Mesenchymal stem cell (in vitro differentiated cells and primary cell): ENCODE results near the gene SLC12A2.
A peak's percentile ranks its signal among the peaks of the same experiment; 100 is the strongest.

Experiments used
- DNase-seq: peaks from one replicate; pipeline ENCODE4 v3.0.0-alpha.2; 2013
- H2AFZ ChIP-seq: one replicate; pipeline ENCODE4 v1.6.1; 2013; ENCODE audit warnings: low read depth, mild to moderate bottlenecking, control low read depth, inconsistent platforms, low read length, moderate library complexity
- H2AK5ac ChIP-seq: 2 replicates; pipeline ENCODE4 v1.6.1; 2013; ENCODE audit warnings: low read length, moderate library complexity, mild to moderate bottlenecking, inconsistent platforms; ENCODE audit not compliant: severe bottlenecking
- H2BK120ac ChIP-seq: one replicate; pipeline ENCODE4 v1.6.1; 2013; ENCODE audit warnings: low read depth, mild to moderate bottlenecking, inconsistent platforms, low read length, moderate library complexity
- H2BK12ac ChIP-seq, 2 experiments: one replicate each; pipeline ENCODE4 v1.6.1; 2013; ENCODE audit warnings: inconsistent platforms in 2 of 2, low read length in 2 of 2, mild to moderate bottlenecking in 2 of 2, moderate library complexity in 2 of 2, control low read depth in 1 of 2
- H2BK15ac ChIP-seq: one replicate; pipeline ENCODE4 v1.6.1; 2013; ENCODE audit warnings: mild to moderate bottlenecking, low read depth, inconsistent platforms; ENCODE audit not compliant: poor library complexity, severe bottlenecking
- H2BK5ac ChIP-seq: 2 replicates; pipeline ENCODE4 v1.6.1; 2013; ENCODE audit warnings: low read depth, mild to moderate bottlenecking, low read length, control low read depth, inconsistent platforms; ENCODE audit not compliant: poor library complexity, severe bottlenecking
- H3K14ac ChIP-seq, 2 experiments: one replicate each; pipeline ENCODE4 v1.6.1; 2013; ENCODE audit warnings: inconsistent platforms in 2 of 2, low read length in 2 of 2, control low read depth in 1 of 2, mild to moderate bottlenecking in 1 of 2, moderate library complexity in 1 of 2
- H3K18ac ChIP-seq, 2 experiments: one replicate each; pipeline ENCODE4 v1.6.1; 2013; ENCODE audit warnings: inconsistent platforms in 2 of 2, low read length in 2 of 2, control low read depth in 1 of 2, low read depth in 1 of 2, mild to moderate bottlenecking in 1 of 2
- H3K23ac ChIP-seq, 2 experiments: one replicate each; pipeline ENCODE4 v1.6.1; 2013; ENCODE audit warnings: inconsistent platforms in 2 of 2, low read length in 2 of 2, mild to moderate bottlenecking in 2 of 2, moderate library complexity in 2 of 2, control low read depth in 1 of 2
- H3K27ac ChIP-seq: 2 replicates; pipeline ENCODE4 v1.5.1; 2013; ENCODE audit warnings: mild to moderate bottlenecking, moderate library complexity, low read length, control low read depth, inconsistent platforms; ENCODE audit not compliant: poor library complexity, severe bottlenecking
- H3K27me3 ChIP-seq, 2 experiments: 2 replicates each; pipeline versions ENCODE4 v1.6.1 to v1.7.0; 2013; ENCODE audit warnings: low read length in 2 of 2, mild to moderate bottlenecking in 2 of 2, moderate library complexity in 2 of 2, control low read depth in 1 of 2, inconsistent platforms in 1 of 2; ENCODE audit not compliant: control insufficient read depth in 1 of 2, insufficient read depth in 1 of 2
- H3K36me3 ChIP-seq, 2 experiments: 2 replicates each; pipeline versions ENCODE4 v1.6.1 to v1.7.0; 2013; ENCODE audit warnings: low read length in 2 of 2, control low read depth in 1 of 2, inconsistent platforms in 1 of 2, low read depth in 1 of 2, mild to moderate bottlenecking in 1 of 2; ENCODE audit not compliant: insufficient read depth in 2 of 2, control insufficient read depth in 1 of 2
- H3K4ac ChIP-seq, 2 experiments: one replicate each; pipeline ENCODE4 v1.6.1; 2013; ENCODE audit warnings: inconsistent platforms in 2 of 2, low read length in 2 of 2, mild to moderate bottlenecking in 2 of 2, moderate library complexity in 2 of 2, control low read depth in 1 of 2, low read depth in 1 of 2
- H3K4me1 ChIP-seq: 2 replicates; pipeline ENCODE4 v1.6.1; 2013; ENCODE audit warnings: low read depth, low read length, control low read depth; ENCODE audit not compliant: control insufficient read depth, insufficient read depth
- H3K4me2 ChIP-seq: 2 replicates; pipeline ENCODE4 v1.6.1; 2013; ENCODE audit warnings: low read length, mild to moderate bottlenecking, inconsistent platforms; ENCODE audit not compliant: poor library complexity, severe bottlenecking
- H3K4me3 ChIP-seq, 2 experiments: 2 replicates each; pipeline versions ENCODE4 v1.5.1 to v1.7.0; 2013; ENCODE audit warnings: low read length in 2 of 2, mild to moderate bottlenecking in 2 of 2, control low read depth in 1 of 2, low read depth in 1 of 2; ENCODE audit not compliant: insufficient read depth in 1 of 2
- H3K79me1 ChIP-seq: replicated peaks from 2 replicates; pipeline ENCODE4 v1.6.1; 2013; ENCODE audit warnings: mild to moderate bottlenecking, control low read depth, low read length, inconsistent platforms; ENCODE audit not compliant: poor library complexity, severe bottlenecking
- H3K9ac ChIP-seq: 2 replicates; pipeline ENCODE4 v1.7.0; 2013; ENCODE audit warnings: mild to moderate bottlenecking, low read length, moderate library complexity
- H3K9me3 ChIP-seq: 2 replicates; pipeline ENCODE4 v1.7.0; 2013; ENCODE audit warnings: mild to moderate bottlenecking, low read length; ENCODE audit not compliant: control insufficient read depth
- H4K8ac ChIP-seq: one replicate; pipeline ENCODE4 v1.6.1; 2013; ENCODE audit warnings: inconsistent platforms, mild to moderate bottlenecking, low read length, moderate library complexity
- H4K91ac ChIP-seq: one replicate; pipeline ENCODE4 v1.6.1; 2013; ENCODE audit warnings: mild to moderate bottlenecking, low read length, inconsistent platforms
- WGBS: methylation state at CpG from one replicate; pipeline ENCODE4 v1.1.7; 2013; ENCODE audit warnings: mixed read lengths; 5-methylcytosine and 5-hydroxymethylcytosine counted together

Gene SLC12A2

DNA sequence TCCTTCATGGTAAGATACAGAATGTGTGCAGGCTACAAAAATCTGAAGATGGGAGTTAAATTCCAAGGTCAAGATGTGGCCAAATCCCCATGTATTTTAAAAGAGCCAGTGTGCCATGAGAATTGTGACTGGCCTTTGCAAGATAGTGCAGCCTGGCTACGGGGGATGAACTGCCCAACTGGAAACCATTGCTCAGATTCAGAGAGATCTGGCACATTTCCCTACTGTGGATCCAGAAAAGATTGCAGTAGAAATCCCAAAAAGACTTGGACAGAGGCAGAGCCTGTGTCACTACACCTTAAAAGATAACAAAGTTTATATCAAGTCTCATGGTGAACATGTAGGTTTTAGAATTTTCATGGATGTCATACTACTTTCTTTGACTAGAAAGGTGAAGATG, 26.2 kb downstream of the SLC12A2 start:
- 80% methylated on average over 1 of the region's 1 CpG for WGBS
- Histone ChIP-seq H3K4ac (no peak overlapping the region), H2BK12ac (no peak overlapping the region), H3K4me3 (no peak overlapping the region), H3K79me1 (peaks cover 23% of the 10 kb centered on the region), H2BK120ac (no peak overlapping the region), H3K4me2 (no peak overlapping the region), H3K9me3 (no peaks in the 10 kb centered on the region), H2AFZ (no peak overlapping the region), H3K27ac (no peak overlapping the region), H2BK5ac (no peak overlapping the region), H3K27me3 (no peaks in the 10 kb centered on the region), H2BK15ac (no peak overlapping the region), H3K14ac (no peak overlapping the region), H4K8ac (no peak overlapping the region), H3K9ac (no peak overlapping the region), H4K91ac (no peak overlapping the region), H3K18ac (no peak overlapping the region), H2AK5ac (no peak overlapping the region), H3K23ac (no peak overlapping the region), H3K36me3 (peaks cover 4 to 5% of the 10 kb centered on the region in 2 experiments), H3K4me1 (no peaks in the 10 kb centered on the region)
- DNase-seq: no peak

DNA sequence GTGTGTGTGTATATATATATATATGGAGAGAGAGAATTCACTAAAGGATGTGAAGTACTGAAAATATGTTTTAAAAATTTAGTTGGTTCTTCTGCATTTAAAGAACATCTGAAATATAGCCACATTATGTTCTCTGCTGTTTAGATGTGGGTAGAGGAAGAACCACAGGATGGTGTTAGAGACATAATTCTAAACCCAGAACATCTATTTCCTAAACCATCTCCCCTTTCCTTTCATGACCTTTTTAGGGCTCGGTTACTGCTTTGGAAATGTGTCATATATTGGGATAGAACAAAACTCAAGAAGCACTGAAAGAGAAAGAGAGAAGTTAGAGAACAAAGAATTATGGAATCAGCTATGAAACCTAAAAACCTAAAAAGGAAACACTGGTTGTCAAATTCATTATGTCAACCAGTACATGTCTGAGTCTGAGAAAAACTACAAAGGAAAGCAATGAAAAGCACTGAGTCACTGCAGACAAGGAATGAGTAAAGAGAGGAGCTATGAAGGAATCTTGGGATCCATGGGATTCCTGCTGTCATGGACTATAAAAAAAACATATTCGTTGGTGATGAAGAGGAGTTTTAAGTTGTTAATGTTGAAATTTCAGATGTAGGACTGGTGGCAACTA, 28.4 kb downstream of the SLC12A2 start:
- peaks cover 19% of the 10 kb centered on the region for H3K79me1 ChIP-seq
- DNase-seq: peak; percentile 25
- H3K9ac ChIP-seq: no peak overlapping the region
- H3K27me3 ChIP-seq: no peaks in the 10 kb centered on the region
- H3K9me3 ChIP-seq: no peaks in the 10 kb centered on the region
- no peak overlapping the region for H3K4ac ChIP-seq
- no peak overlapping the region for H3K14ac ChIP-seq
- H2AFZ ChIP-seq: no peak overlapping the region
- no peak overlapping the region for H2BK5ac ChIP-seq
- H4K8ac ChIP-seq: no peak overlapping the region
- H3K36me3 ChIP-seq: peaks cover 10 to 22% of the 10 kb centered on the region in 2 experiments
- no peaks in the 10 kb centered on the region for H3K4me1 ChIP-seq
- no peak overlapping the region for H3K23ac ChIP-seq
- H2BK12ac ChIP-seq: no peak overlapping the region
- no peak overlapping the region for H2BK15ac ChIP-seq
- peak overlapping the region; percentile 66 for H3K27ac ChIP-seq
- H2BK120ac ChIP-seq: no peak overlapping the region
- WGBS: 69% methylated on average over 1 of the region's 2 CpGs
- H3K4me3 ChIP-seq: no peak overlapping the region
- H3K18ac ChIP-seq: no peak overlapping the region
- no peak overlapping the region for H3K4me2 ChIP-seq
- H4K91ac ChIP-seq: no peak overlapping the region
- H2AK5ac ChIP-seq: no peak overlapping the region

DNA sequence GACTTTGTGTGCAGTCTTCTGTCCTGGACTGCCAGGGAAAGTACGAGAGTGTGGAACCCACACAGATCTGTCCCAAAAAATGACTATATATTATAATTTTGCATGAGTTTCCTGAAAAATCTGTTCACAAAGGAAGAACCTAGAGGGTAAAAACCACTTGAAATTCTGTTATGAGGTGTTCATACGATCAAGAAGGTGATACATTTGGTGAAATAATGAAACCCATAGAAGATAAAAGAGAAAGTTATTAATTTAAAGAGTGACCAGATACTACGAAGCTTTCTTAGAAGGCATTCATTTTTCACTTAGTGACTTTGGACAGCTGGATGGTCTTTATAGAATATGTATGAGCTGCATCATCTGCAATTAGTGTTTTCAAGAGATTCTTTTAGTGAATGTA, 32.9 kb downstream of the SLC12A2 start:
- 90% methylated on average over 2 of the region's 3 CpGs for WGBS
- H3K36me3 ChIP-seq: peaks cover 6 to 32% of the 10 kb centered on the region in 2 experiments

DNA sequence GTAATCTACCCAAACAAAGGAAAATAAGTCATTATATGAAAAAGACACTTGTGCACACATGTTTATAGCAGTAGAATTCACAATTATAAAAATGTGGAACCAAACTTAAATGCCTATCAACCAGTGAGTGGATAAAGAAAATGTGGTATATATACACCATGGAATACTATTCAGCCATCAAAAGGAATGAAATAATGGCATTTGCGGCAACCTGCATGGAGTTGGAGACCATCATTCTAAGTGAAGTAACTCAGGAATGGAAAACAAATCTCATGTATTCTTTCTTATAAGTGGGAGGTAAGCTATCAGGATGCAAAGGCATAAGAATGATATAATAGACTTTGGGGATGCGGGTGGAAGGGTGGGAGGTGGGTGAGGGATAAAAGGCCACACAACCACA, 34.6 kb downstream of the SLC12A2 start:
- Histone ChIP-seq H3K9ac (no peak overlapping the region), H3K4me2 (no peak overlapping the region), H3K4ac (no peak overlapping the region), H3K36me3 (peaks cover 6 to 32% of the 10 kb centered on the region in 2 experiments), H3K4me1 (no peaks in the 10 kb centered on the region), H3K79me1 (no peaks in the 10 kb centered on the region), H2BK5ac (no peak overlapping the region), H2BK12ac (no peak overlapping the region), H3K27ac (no peak overlapping the region), H2BK120ac (no peak overlapping the region), H4K91ac (no peak overlapping the region), H2AFZ (no peak overlapping the region), H3K27me3 (no peaks in the 10 kb centered on the region), H3K9me3 (peaks cover 11% of the 10 kb centered on the region), H2AK5ac (no peak overlapping the region), H3K14ac (no peak overlapping the region), H3K4me3 (no peak overlapping the region), H3K18ac (no peak overlapping the region), H2BK15ac (no peak overlapping the region), H4K8ac (no peak overlapping the region), H3K23ac (no peak overlapping the region)
- WGBS: 93% methylated on average over 2 of the region's 2 CpGs
- no peak for DNase-seq

More for the DNA sequence above, 32.9 kb downstream of the SLC12A2 start:
- Histone ChIP-seq H3K4me2 (no peak overlapping the region), H2BK15ac (no peak overlapping the region), H3K4ac (no peak overlapping the region), H3K4me3 (no peak overlapping the region), H3K27me3 (no peaks in the 10 kb centered on the region), H3K27ac (no peak overlapping the region), H3K14ac (no peak overlapping the region), H3K4me1 (no peaks in the 10 kb centered on the region), H3K23ac (no peak overlapping the region), H3K79me1 (no peaks in the 10 kb centered on the region), H2AFZ (no peak overlapping the region), H3K18ac (no peak overlapping the region), H4K91ac (no peak overlapping the region), H3K9ac (no peak overlapping the region), H2BK5ac (no peak overlapping the region), H4K8ac (no peak overlapping the region), H2BK12ac (no peak overlapping the region), H3K9me3 (peaks cover 11% of the 10 kb centered on the region), H2AK5ac (no peak overlapping the region), H2BK120ac (no peak overlapping the region)
- no peak for DNase-seq
